Measurements from ENCODE around the gene PRKCA. TPM values are rescaled to one million over a fixed set of nuclear protein-coding genes. Genes with fewer than 3 reads are reported as not detected.

PRKCA gene
- total and polyA plus RNA-seq, 2 of the 13 experiments (the other 11 are each of a cell fraction or from before 2014, with no cell fraction given) = 18.5 to 21.5 TPM

DNA sequence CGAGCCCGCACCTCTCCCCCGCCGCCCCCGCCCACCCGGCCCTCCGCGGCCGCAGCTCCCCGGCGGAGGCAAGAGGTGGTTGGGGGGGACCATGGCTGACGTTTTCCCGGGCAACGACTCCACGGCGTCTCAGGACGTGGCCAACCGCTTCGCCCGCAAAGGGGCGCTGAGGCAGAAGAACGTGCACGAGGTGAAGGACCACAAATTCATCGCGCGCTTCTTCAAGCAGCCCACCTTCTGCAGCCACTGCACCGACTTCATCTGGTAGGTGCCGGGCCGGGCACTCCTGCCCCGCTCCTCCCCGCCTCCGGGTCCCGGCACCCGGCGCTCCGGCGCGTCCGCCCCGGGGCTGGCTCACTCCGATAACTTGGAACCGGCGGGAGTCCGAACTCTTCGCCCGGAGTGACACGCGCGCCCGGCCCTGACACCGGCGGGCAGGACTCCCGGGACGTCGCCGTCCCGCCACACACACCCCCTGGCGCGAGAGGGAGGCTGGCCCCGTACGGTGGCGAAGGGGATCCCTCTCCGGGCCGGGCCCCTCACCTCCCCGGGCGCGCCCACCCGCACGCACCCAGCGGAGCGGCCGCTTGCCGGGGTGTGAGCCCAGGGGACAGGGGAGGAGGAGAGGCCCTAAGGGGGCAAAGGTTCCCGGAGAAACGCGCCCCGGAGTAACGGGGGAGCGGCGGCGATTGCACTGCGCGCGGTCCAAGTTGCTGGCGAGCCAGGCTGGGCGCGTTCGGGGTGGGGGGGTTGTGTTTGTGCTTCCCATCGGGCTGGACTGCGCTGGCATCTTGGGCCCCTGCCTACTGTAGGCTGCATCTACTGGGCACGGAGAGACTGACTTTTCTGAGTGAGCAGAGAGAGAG lies 581 bp downstream of the PRKCA start (continued):
- TF ChIP-seq AHDC1 (CRISPR knock-in tag; IDR thresholded peaks at IDR 0.05; ENCODE audit: borderline replicate concordance) (0 out of 2 replicates have a peak, but pooled peaks have one; percentile 18), ZNF496 (CRISPR knock-in tag; IDR thresholded peaks at IDR 0.05; ENCODE audit: insufficient replicate concordance) (no peak), KAT2B (IDR thresholded peaks at IDR 0.05; ENCODE audit: borderline replicate concordance, low read depth, low read length) (no peak), MTERF4 (CRISPR knock-in tag; IDR thresholded peaks at IDR 0.05) (peak; percentile 6; the same call in 1 of the 2 replicates), SP5 (CRISPR knock-in tag; IDR thresholded peaks at IDR 0.05; ENCODE audit: borderline replicate concordance, low read depth) (no peak), KDM3A (CRISPR knock-in tag; IDR thresholded peaks at IDR 0.05; ENCODE audit: low read depth) (peak; percentile 2; the same call in 1 of the 2 replicates), ZNF709 (CRISPR knock-in tag; IDR thresholded peaks at IDR 0.05) (peak; percentile 44; the same call in 1 of the 2 replicates), ZFP90 (CRISPR knock-in tag; IDR thresholded peaks at IDR 0.05; ENCODE audit: borderline replicate concordance) (0 out of 2 replicates have a peak, but pooled peaks have one; percentile 41), ZFP82 (CRISPR knock-in tag; IDR thresholded peaks at IDR 0.05; ENCODE audit: borderline replicate concordance) (0 out of 2 replicates have a peak, but pooled peaks have one; percentile 65), ZNF431 (CRISPR knock-in tag; IDR thresholded peaks at IDR 0.05; ENCODE audit: borderline replicate concordance, low read depth) (no peak), NBN (conservative IDR thresholded peaks at IDR 0.05) (no peak), TEAD2 (CRISPR knock-in tag; IDR thresholded peaks at IDR 0.05) (no peak), ZNF292 (CRISPR knock-in tag; IDR thresholded peaks at IDR 0.05; ENCODE audit: borderline replicate concordance, low read depth) (peak; percentile 95; the same call in 1 of the 2 replicates), ZNF20 (CRISPR knock-in tag; IDR thresholded peaks at IDR 0.05) (no peak; the same call in 1 of the 2 replicates), ZKSCAN8 (CRISPR knock-in tag; IDR thresholded peaks at IDR 0.05; ENCODE audit: borderline replicate concordance) (no peak), TCF12 (IDR thresholded peaks at IDR 0.05) (no peak), TCF12 (CRISPR knock-in tag; IDR thresholded peaks at IDR 0.05) (no peak; the same call in none of the 2 replicates), AHR (CRISPR knock-in tag; IDR thresholded peaks at IDR 0.05) (peak; percentile 62; the same call in 1 of the 2 replicates), SUZ12 (IDR thresholded peaks at IDR 0.05; ENCODE audit: low read depth, low read length) (no peak), MBNL3 (CRISPR knock-in tag; conservative IDR thresholded peaks at IDR 0.05) (no peak), ZNF616 (CRISPR knock-in tag; IDR thresholded peaks at IDR 0.05; ENCODE audit: low read depth) (no peak), ZNF530 (CRISPR knock-in tag; IDR thresholded peaks at IDR 0.05; ENCODE audit: low read depth) (no peak), ZBTB20 (CRISPR knock-in tag; IDR thresholded peaks at IDR 0.05; ENCODE audit: borderline replicate concordance, low read depth) (no peak; the same call in 1 of the 2 replicates), ZNF354B (CRISPR knock-in tag; IDR thresholded peaks at IDR 0.05) (no peak)

All from HepG2 (cell line).